HepG2 (cell line): Measurements from ENCODE around the gene NLRC3. TPM values are rescaled to one million over a fixed set of nuclear protein-coding genes. Genes with fewer than 3 reads are reported as not detected.

Source experiments
- ATAC-seq: fragments of 200-7000 bp; cut with Tn5 transposase; 3 replicates; pipeline ENCODE4 v1.9.1; 2020; ENCODE audit warnings: mild to moderate bottlenecking, moderate library complexity
- BruUV-seq: library from RNA; stranded (reverse); fragments of 400-500 nt; replicated peaks from 2 replicates; lab custom pipeline; 2021; lab: Mats Ljungman, UMichigan
- CTCF ChIA-PET: fragments of 300-600 bp; formaldehyde crosslinking; extraction: SDS; loops from one replicate; lab custom pipeline; 2021; ENCODE audit warnings: low total read pairs, inconsistent platforms, low intra/inter-chr PET ratio; lab: Yijun Ruan, JAX
- POLR2A ChIA-PET: fragments of 350-600 bp; sonication (Branson Sonifier 250); formaldehyde crosslinking; loops from one replicate; lab custom pipeline; 2020; ENCODE audit warnings: antibody characterized with exemption, inconsistent platforms; lab: Yijun Ruan, JAX
- DNase-seq: peaks from one replicate; pipeline ENCODE4 v3.0.0-alpha.2; 2015; ENCODE audit warnings: low spot score
- FAIRE-seq: peaks from 3 replicates; lab custom pipeline; 2011; peaks lifted over from hg19 to GRCh38; lab: Jason Lieb, UNC
- H2AFZ ChIP-seq: one replicate; pipeline ENCODE4 v1.6.1; 2011; ENCODE audit warnings: low read length, inconsistent platforms
- H3K27ac ChIP-seq: fragments of 300-600 bp; 3 replicates; pipeline ENCODE4 v1.8.0; 2011; ENCODE audit warnings: mixed run types, mild to moderate bottlenecking, mixed read lengths, low read length, inconsistent platforms; ENCODE audit not compliant: insufficient read depth; ENCODE audit errors: extremely low read length
- H3K27me3 ChIP-seq, 2 experiments: fragments of 200-600 bp in 1 of 2; 2 replicates in 1 of 2; 3 replicates in 1 of 2; pipeline versions ENCODE4 v1.6.0 to v1.8.0; 2011; ENCODE audit warnings: low read length in 2 of 2, mild to moderate bottlenecking in 2 of 2, moderate library complexity in 2 of 2, inconsistent platforms in 1 of 2; ENCODE audit not compliant: insufficient read depth in 2 of 2, control insufficient read depth in 1 of 2
- H3K36me3 ChIP-seq, 2 experiments: fragments of 200-600 bp in 1 of 2; replicated peaks in 1 of 2; 2 replicates in 1 of 2; 3 replicates in 1 of 2; pipeline versions ENCODE4 v1.5.1 to v1.8.0; 2011; ENCODE audit warnings: low read length in 2 of 2, inconsistent platforms in 1 of 2; ENCODE audit not compliant: insufficient read depth in 2 of 2, control insufficient read depth in 1 of 2
- H3K4me1 ChIP-seq: 2 replicates; pipeline ENCODE4 v1.5.1; 2012; ENCODE audit warnings: low read length, inconsistent platforms; ENCODE audit not compliant: insufficient read depth
- H3K4me2 ChIP-seq: 2 replicates; pipeline ENCODE4 v1.6.0; 2011; ENCODE audit warnings: low read depth, low read length, inconsistent platforms
- H3K4me3 ChIP-seq, 3 experiments: fragments of 200-600 bp in 1 of 3; sonication (generic), shearing (Covaris generic) in 1 of 3; replicated peaks in 1 of 3; 2 replicates each; pipeline ENCODE4 v1.5.1; 2011 to 2016; ENCODE audit warnings: low read length in 3 of 3, inconsistent platforms in 2 of 3, low read depth in 2 of 3, mild to moderate bottlenecking in 2 of 3, control low read depth in 1 of 3, mixed read lengths in 1 of 3; ENCODE audit not compliant: insufficient read depth in 1 of 3
- H3K79me2 ChIP-seq: one replicate; pipeline ENCODE4 v1.6.1; 2011; ENCODE audit warnings: low read length, inconsistent platforms; ENCODE audit not compliant: insufficient read depth
- H3K9ac ChIP-seq: 2 replicates; pipeline ENCODE4 v1.6.0; 2011; ENCODE audit warnings: mild to moderate bottlenecking, low read depth, low read length, inconsistent platforms; ENCODE audit not compliant: insufficient read depth
- H3K9me3 ChIP-seq: 2 replicates; pipeline ENCODE4 v1.5.1; 2012; ENCODE audit warnings: mild to moderate bottlenecking, low read length
- H4K20me1 ChIP-seq: 2 replicates; pipeline ENCODE4 v1.6.0; 2011; ENCODE audit warnings: inconsistent platforms, mild to moderate bottlenecking, low read length, moderate library complexity; ENCODE audit not compliant: insufficient read depth
- CBX2 ChIP-seq, 2 experiments: fragments of 200-600 bp in 1 of 2; sonication (generic); formaldehyde crosslinking in 1 of 2; IDR thresholded peaks; 2 replicates each; pipeline versions ENCODE4 v1.7.0 to v1.8.1; 2018 to 2022; ENCODE audit warnings: low read depth in 2 of 2, low read length in 1 of 2, mild to moderate bottlenecking in 1 of 2, missing genetic modification reagents in 1 of 2
- FOXA3 ChIP-seq: IDR thresholded peaks from 2 replicates; pipeline ENCODE4 v1.6.1; 2016; ENCODE audit warnings: missing genetic modification reagents, missing compliant biosample characterization
- GATA4 ChIP-seq: sonication (generic); IDR thresholded peaks from 2 replicates; pipeline ENCODE4 v1.6.1; 2016; ENCODE audit warnings: antibody characterized with exemption, low read depth, borderline replicate concordance
- IKZF1 ChIP-seq: fragments of 450-650 bp; IDR thresholded peaks from 2 replicates; pipeline ENCODE4 v1.7.1; 2016
- MYC ChIP-seq: sonication (generic); formaldehyde crosslinking; IDR thresholded peaks from 2 replicates; pipeline ENCODE4 v1.9.0; 2021; ENCODE audit warnings: missing genetic modification reagents, borderline replicate concordance
- RBAK ChIP-seq: sonication (generic); formaldehyde crosslinking; IDR thresholded peaks from 2 replicates; pipeline ENCODE4 v1.5.1; 2020; ENCODE audit warnings: mild to moderate bottlenecking, missing genetic modification reagents
- SIN3B ChIP-seq: fragments of 150-350 bp; IDR thresholded peaks from 2 replicates; pipeline ENCODE4 v1.6.1; 2014; ENCODE audit warnings: low read length
- SNAI1 ChIP-seq: sonication (generic); formaldehyde crosslinking; IDR thresholded peaks from 2 replicates; pipeline ENCODE4 v1.5.0; 2020; ENCODE audit warnings: mild to moderate bottlenecking, missing genetic modification reagents, borderline replicate concordance
- WGBS: methylation state at CpG from one replicate; pipeline ENCODE4 v1.1.6; 2017; ENCODE audit warnings: low lambda C conversion rate; 5-methylcytosine and 5-hydroxymethylcytosine counted together
- in situ Hi-C: cut with HindIII; loops from 2 replicates; pipeline ENCODE4 v1.10.0; 2017; ENCODE audit warnings: low pct_unique_long_range_greater_than_20kb; ENCODE audit not compliant: extremely low pct_ligation_motif_present
- intact Hi-C: fragments of 100-400 bp; cut with micrococcal nuclease; formaldehyde crosslinking; loops from one replicate; pipeline ENCODE4 v1.10.0; 2022; ENCODE audit not compliant: unreplicated experiment
- polyA plus RNA-seq, 8 experiments: library from polyadenylated mRNA; depleted of rRNA in 3 of 8; stranded (reverse) in 7 of 8; unstranded in 1 of 8; fragments of >200 nt; fragmentation: Illumina TruSeq in 4 of 8; extraction: Trizol in 4 of 8; gene quantifications; 2 replicates each; pipeline versions ENCODE4 v1.2.1 to v1.2.3, GENCODE V29; 2011 to 2016; ENCODE audit warnings: low read depth in 4 of 8, missing spikeins in 1 of 8, mixed read lengths in 1 of 8; ENCODE audit not compliant: insufficient read depth in 1 of 8
- total RNA-seq, 5 experiments: library from RNA; depleted of rRNA; stranded (reverse); fragments of >200 nt; fragmentation: Illumina TruSeq; extraction: Trizol; gene quantifications; 2 replicates each; pipeline ENCODE4 v1.2.3, GENCODE V29; 2016; ENCODE audit warnings: low read depth in 1 of 5
- TF ChIP-seq, protein P1 (sequence below): sonication (generic); formaldehyde crosslinking; IDR thresholded peaks from 2 replicates; pipeline ENCODE4 v1.4.0; 2020; ENCODE audit warnings: missing genetic modification reagents, mild to moderate bottlenecking, borderline replicate concordance
- TF ChIP-seq, protein P2 (sequence below): sonication (generic); formaldehyde crosslinking; IDR thresholded peaks from 2 replicates; pipeline ENCODE4 v1.4.0; 2020; ENCODE audit warnings: missing genetic modification reagents

The NLRC3 gene
- total and polyA plus RNA-seq, 2 of the 13 experiments (the other 11 are each of a cell fraction or from before 2014, with no cell fraction given) = not detected

DNA sequence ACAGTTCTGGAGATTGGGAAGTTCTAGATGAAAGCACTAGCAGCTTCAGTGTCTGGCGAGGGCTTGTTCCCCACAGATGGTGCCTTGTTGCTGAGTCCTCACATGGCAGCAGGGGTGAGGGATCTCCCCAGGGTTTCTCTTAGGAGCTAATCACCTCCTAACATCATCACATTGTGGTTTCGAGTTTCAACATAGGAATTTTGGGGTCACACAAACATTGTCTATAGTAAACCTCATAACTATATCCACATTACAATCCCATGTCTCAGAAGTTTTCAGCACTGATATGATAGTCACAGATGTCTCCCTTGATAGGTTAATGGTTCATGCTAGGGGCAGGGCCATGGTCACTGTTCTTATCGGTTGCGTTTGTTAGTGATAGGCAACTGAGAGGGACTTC lies 62.6 kb downstream of the NLRC3 start (continued):
- TF ChIP-seq, protein P1, sequence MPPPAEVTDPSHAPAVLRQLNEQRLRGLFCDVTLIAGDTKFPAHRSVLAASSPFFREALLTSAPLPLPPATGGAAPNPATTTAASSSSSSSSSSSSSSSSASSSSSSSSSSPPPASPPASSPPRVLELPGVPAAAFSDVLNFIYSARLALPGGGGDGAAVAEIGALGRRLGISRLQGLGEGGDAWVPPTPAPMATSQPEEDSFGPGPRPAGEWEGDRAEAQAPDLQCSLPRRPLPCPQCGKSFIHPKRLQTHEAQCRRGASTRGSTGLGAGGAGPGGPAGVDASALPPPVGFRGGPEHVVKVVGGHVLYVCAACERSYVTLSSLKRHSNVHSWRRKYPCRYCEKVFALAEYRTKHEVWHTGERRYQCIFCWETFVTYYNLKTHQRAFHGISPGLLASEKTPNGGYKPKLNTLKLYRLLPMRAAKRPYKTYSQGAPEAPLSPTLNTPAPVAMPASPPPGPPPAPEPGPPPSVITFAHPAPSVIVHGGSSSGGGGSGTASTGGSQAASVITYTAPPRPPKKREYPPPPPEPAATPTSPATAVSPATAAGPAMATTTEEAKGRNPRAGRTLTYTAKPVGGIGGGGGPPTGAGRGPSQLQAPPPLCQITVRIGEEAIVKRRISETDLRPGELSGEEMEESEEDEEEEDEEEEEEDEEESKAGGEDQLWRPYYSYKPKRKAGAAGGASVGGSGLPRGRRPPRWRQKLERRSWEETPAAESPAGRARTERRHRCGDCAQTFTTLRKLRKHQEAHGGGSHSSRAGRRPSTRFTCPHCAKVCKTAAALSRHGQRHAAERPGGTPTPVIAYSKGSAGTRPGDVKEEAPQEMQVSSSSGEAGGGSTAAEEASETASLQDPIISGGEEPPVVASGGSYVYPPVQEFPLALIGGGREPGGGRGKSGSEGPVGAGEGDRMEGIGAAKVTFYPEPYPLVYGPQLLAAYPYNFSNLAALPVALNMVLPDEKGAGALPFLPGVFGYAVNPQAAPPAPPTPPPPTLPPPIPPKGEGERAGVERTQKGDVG (CRISPR knock-in tag) = no peak
- TF ChIP-seq GATA4 (no peak), IKZF1 (no peak), RBAK (CRISPR knock-in tag) (no peak), MYC (no peak), SNAI1 (CRISPR knock-in tag) (no peak), SIN3B (no peak)
- TF ChIP-seq, protein P2, sequence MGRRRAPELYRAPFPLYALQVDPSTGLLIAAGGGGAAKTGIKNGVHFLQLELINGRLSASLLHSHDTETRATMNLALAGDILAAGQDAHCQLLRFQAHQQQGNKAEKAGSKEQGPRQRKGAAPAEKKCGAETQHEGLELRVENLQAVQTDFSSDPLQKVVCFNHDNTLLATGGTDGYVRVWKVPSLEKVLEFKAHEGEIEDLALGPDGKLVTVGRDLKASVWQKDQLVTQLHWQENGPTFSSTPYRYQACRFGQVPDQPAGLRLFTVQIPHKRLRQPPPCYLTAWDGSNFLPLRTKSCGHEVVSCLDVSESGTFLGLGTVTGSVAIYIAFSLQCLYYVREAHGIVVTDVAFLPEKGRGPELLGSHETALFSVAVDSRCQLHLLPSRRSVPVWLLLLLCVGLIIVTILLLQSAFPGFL (CRISPR knock-in tag) = no peak
- TF ChIP-seq, all 625 proteins: peak for 0

DNA sequence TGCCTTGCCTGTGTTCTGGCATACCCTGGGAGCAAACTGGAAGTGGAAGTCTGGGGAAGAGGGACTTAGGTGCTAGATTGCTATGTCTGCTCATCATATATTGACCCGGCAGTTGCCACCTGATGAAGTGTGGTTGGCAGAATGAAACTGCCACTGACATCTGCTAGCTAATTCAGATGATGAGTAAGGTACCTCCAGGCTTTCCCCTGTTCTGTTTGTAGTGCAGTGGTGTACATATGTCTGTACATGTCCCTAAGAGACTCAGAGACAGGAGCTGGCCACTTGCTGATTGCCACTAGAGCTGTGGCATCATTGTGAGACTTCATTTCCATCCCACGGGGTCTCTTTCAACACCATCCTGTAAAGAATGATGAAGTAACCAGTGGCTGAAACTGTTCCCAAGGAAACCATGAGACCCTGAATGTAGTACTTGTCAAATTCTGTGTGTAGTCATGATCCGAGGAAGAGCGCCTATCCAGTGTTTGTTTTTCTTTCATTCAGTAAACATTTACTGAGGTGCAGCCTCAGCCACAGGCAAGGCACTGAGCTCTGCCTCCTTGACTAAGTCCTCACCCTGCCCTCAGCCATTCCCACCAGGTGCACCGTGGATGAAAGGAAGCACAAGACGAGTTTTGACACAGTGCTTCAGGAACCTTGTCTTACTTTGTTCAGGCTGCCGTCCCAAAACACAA lies 63.2 kb downstream of the NLRC3 start:
- Histone ChIP-seq H3K4me3 (no peak overlapping the region), H3K9ac (no peak overlapping the region), H3K4me1 (peaks cover 11% of the 10 kb centered on the region), H3K4me2 (no peak overlapping the region), H3K9me3 (no peaks in the 10 kb centered on the region), H3K36me3 (peaks cover 10 to 42% of the 10 kb centered on the region in 2 experiments), H3K27ac (no peak overlapping the region), H3K79me2 (no peaks in the 10 kb centered on the region), H4K20me1 (no peaks in the 10 kb centered on the region), H2AFZ (no peak overlapping the region), H3K27me3 (no peaks in the 10 kb centered on the region)
- BruUV-seq = no TSS peak
- 0 out of 2 replicates have a peak, but pooled peaks have one; percentile 8 for TF ChIP-seq FOXA3
- no peak for TF ChIP-seq CBX2 (IDR thresholded peaks at IDR 0.05; ENCODE audit: low read depth, low read length)
- TF ChIP-seq CBX2 (CRISPR knock-in tag; IDR thresholded peaks at IDR 0.05; ENCODE audit: low read depth) = no peak
- ATAC-seq = peak; percentile 34; the same call in 1 of the 3 replicates
- ChIA-PET POLR2A (no interaction called here), CTCF (no interaction called here)
- in situ Hi-C loops = no loop called here
- intact Hi-C loops = no loop called here
- DNase-seq = peak; percentile 20
- peak; percentile 36 for FAIRE-seq
- WGBS = 65% methylated on average over 7 of the region's 7 CpGs
